Gastrocnemius medialis (tissue), 4 donors: ENCODE results near the gene DMTF1.

Experiments
- POLR2A ChIP-seq, 2 donors: fragments of 450-650 bp; IDR thresholded peaks; one replicate each; pipeline ENCODE4 v1.6.1; 2017; ENCODE audit warnings: antibody characterized with exemption in 2 of 2, mild to moderate bottlenecking in 2 of 2, moderate library complexity in 2 of 2
- TF ChIP-seq, protein P1 (sequence below), 5 experiments: fragments of 450-650 bp in 3 of 5; fragments of 200-600 bp in 2 of 5; sonication (generic) in 2 of 5; IDR thresholded peaks in 4 of 5; conservative IDR thresholded peaks in 1 of 5; 1 replicate in 4 of 5; 2 replicates in 1 of 5; pipeline ENCODE4 v1.5.1; 2016 to 2019; ENCODE audit warnings: antibody characterized with exemption in 5 of 5, mild to moderate bottlenecking in 3 of 5, moderate library complexity in 3 of 5

DNA sequence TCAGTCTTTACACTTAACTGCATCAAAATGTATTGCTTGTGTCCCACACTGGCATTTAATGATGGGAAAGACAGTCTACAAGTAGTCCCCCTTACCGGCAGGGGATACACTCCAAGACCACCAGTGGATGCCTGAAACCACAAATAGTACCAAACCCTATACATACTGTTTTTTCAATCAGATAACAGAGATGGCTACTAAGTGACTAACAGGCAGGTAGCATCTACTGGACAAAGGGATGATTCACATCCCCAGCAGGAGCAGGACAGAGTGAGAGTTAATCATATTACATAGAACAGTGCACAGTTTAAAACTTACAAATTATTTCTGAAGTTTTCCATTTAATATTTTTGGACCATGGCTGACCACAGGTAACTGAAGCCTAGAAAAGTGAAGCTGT is 54.1 kb downstream of the DMTF1 start:
- TF ChIP-seq, protein P1, sequence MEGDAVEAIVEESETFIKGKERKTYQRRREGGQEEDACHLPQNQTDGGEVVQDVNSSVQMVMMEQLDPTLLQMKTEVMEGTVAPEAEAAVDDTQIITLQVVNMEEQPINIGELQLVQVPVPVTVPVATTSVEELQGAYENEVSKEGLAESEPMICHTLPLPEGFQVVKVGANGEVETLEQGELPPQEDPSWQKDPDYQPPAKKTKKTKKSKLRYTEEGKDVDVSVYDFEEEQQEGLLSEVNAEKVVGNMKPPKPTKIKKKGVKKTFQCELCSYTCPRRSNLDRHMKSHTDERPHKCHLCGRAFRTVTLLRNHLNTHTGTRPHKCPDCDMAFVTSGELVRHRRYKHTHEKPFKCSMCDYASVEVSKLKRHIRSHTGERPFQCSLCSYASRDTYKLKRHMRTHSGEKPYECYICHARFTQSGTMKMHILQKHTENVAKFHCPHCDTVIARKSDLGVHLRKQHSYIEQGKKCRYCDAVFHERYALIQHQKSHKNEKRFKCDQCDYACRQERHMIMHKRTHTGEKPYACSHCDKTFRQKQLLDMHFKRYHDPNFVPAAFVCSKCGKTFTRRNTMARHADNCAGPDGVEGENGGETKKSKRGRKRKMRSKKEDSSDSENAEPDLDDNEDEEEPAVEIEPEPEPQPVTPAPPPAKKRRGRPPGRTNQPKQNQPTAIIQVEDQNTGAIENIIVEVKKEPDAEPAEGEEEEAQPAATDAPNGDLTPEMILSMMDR (IDR thresholded peaks at IDR 0.05 in 4 of 5, conservative IDR thresholded peaks at IDR 0.05 in 1 of 5) = no peak
- no peak for TF ChIP-seq POLR2A (IDR thresholded peaks at IDR 0.05)
